ENCODE measurements around the gene TGFA.
A peak's percentile ranks its signal among the peaks of the same experiment; 100 is the strongest.

Gene TGFA

GRCh38 chr2:70553584-70554337 lies at the start of gene TGFA:
TSS of gene TGFA (minus strand) at chr2:70553826. CDS start at chr2:70553767, 59 bp downstream.
- peak; percentile 70 for DNase-seq

- no peak for DNase-seq
Measured at GRCh38 chr2:70603066-70603465, 49.4 kb upstream of the TGFA start.

DNA sequence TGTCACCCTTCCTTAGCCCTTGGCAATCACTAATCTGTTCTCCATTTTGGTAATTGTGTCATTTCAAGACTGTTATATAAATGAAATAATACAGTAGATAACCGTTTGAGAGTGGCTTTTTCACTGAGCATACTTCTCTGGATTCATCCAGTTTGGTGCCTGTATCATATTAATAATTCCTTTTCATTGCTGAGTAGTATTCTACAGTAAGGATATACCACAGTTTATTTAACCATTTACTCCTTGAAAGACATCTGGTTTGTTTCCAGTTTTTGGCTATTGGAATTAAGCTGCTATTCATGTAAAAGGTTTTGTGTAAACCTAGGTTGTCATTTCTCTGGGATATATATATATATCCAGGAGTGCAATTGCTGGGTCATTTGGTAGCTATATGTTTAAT lies 44.6 kb upstream of the TGFA start:
- no peak for DNase-seq

DNA sequence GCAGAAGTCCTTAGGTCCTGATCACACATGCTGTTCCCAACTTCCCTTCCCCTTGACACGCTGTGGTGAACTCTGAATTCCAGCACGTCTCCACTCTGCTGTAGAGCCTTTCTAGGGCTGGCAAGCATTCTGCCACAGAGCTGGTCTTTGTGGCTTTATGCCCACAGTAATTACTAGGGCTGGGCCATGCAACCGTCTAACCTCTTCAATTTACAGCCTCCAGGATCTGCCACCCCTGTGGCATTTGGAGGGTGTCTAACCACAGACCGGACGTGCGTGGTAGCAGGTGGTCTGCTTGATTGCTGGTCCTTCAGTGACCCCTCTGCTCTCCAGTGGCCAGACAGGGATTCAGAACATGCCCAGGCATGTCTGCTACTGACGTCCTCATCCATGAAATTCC lies 43.1 kb upstream of the TGFA start:
- no peak for DNase-seq

DNA sequence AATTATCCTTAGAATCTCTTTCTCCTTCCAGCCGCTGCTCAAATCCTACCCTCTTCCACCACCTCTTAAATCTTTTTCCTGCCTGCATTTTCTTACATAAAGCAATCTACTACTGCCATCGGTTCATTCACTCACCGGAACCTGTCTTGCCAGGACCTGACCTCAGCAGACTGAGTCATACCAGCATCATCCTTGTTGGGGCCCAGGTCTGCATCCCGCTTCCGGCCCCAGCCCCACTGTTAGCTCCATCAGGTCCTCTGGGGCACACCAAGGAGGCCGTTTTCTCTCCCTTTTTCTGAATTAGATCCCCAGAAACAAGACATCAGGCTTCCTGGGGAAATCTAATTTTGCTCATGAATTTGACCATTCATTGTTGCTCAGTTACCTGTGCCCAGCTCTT lies 42.7 kb upstream of the TGFA start:
- DNase-seq: no peak

DNA sequence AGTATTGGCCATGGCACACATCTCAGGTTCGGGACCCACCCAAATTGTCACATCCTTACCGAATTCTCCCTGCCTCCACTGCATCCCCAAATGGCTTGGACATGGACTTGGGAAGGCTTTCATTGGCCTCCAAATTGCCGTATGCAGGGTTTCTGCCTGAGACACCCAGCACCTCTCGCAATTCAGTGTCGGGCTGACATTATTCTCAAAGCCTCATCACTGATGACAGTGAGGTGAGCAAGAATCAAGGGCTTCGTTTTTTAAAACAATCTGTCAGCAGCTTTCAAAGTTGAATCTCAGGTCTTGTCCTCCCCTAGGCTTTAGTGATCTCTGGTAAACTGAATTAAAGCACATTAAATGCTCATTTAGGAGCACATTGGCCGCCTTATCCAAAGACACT lies 29.5 kb upstream of the TGFA start:
- DNase-seq: no peak

GRCh38 chr2:70580352-70580751 lies 26.7 kb upstream of the TGFA start:
- no peak for DNase-seq

- no peak for DNase-seq
Measured at GRCh38 chr2:70574618-70575017, 21.0 kb upstream of the TGFA start.

DNA sequence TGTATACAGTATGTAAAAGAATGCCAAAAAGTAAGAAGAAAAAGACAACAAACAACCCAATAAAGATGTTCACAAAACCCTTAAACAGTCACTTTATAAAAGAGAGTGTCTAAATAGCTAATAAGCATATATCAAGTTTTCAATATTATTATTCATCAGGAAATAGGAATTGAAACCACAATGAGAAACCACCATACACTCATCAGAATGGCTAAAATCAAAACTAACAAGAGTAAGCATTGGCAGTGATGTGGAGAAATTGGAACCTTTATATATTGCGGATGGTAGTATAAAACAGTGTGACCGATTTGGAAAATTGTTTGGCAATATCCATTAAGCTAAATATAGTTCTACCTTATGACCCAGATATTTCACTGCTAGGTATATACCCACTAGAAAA lies 20.5 kb upstream of the TGFA start:
- DNase-seq: no peak

- DNase-seq: no peak
Measured at GRCh38 chr2:70570041-70570661, 16.5 kb upstream of the TGFA start.

DNA sequence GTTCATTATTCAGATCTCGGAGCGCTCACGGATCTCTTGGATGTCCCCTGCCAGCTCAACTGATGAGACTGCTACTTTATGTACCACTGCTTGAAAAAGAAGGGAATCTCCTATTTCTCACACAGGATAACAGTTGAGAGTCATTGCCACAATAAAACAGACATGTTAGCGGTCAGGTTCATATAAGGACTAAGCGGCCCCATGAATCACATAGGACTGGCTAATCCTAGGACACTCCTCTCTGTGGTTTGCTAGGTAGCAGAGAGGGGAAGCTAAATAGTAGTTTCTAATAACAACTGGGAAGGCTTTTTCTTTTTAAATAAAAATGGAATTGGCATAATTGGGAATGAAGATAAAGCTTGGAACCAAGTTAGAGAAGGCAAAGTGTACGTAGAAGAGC lies 15.9 kb upstream of the TGFA start:
- DNase-seq: no peak

DNA sequence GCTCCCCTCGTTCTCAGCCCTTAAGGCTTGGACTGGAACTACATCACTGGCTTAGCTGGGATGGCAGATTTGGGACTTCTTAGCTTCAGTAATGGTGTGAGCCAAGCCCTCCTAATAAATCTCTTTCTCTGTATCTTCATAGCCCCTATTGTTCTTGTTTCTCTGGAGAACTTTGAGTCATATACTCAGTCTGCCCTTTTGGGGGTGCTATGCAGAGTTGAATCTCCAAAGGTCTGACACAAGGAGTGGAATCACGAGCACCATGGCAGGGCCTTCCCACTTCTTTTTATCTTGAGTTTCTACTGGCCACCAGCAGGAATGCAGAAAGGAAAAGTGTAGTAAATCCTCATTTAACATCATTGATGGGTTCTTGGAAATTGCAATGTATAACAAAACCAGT lies 13.3 kb upstream of the TGFA start:
- DNase-seq: no peak

DNA sequence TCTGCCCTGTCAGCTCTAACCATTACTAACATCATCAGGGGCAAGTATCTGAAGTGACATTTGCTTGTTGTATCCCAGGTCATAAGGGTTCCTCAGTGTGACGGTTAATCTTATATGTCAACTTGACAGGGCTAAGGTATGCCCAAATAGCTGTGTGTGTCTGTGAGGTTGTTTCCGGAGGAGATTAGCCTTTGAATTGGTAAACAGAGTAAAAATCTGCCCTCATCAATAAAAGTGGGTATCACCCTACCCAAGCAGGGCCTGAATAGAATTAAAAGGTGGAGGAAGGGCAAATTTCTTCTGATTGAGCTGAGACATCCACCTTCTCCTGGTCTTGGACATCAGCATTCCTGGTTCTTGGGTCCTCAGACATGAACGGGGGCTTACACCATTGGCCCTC lies 12.8 kb upstream of the TGFA start:
- DNase-seq: no peak

GRCh38 chr2:70565039-70565731 lies 11.6 kb upstream of the TGFA start:
- no peak for DNase-seq

DNA sequence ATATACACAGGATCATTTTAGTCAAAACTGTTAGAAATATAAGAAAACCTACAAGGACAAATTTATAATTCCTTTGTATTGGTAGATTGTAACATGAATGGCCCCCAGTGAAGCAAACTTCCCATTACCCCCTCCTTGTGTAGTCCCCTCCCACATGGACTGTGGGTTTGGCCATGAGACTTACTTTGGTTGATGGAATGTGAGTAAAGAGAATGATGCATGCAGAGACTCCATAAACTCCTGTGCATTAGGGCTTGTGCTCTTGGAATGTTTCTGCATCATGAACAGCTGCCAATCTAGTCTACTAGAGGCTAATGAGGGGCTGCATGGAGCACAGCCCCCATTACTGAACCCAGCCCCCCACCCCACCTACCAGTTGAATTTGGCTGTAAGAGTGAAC lies 8.3 kb upstream of the TGFA start:
- no peak for DNase-seq

- no peak for DNase-seq
Measured at GRCh38 chr2:70560442-70560841, 6.8 kb upstream of the TGFA start.

DNA sequence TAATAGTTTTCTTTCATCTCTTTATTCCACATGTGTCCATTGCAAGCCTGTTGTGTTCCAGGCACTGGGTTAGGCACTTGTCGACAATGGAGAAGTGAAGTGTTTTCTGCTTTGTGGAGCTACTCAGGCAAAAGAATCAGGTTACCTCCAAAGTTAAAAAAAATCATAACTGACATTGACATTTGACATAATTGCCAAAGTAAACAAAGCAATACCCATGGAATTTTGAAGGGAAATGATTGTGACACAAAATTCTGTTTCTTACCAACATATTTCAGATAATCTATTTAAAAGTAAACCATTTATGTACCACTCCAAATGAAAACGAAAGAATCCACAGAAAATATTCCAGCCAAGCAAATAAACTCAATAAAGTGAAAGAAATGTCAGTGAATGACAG lies 6.4 kb upstream of the TGFA start:
- DNase-seq: no peak

DNA sequence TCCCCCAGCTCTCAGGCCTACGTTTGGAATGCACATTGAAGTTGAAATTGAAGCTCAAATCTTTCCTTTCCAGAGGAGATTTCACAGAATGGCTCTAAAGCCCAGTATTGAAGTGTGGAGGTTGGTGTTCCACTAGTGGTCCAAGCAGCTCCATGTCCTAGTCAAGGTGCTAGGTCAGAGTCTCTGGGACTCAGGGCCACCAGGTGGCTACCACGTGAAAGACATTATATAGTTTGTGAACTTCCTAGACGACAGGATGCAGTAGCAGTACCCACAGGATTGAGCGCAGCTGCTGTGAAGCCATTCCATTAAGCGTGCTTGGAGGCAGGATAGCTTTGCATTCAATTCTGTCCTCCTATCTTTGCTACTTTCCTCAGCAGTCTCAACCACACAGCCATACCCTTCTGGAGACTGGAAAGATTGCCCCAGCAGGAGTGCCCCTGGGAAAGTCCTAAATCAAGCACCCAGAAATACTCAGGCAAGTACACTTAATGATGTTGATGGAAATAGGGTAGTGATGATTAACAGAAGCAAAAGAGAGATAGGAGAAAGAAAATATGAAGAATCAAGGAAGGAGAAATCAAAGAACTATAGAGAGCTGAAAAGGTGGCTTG lies 4.7 kb upstream of the TGFA start:
- DNase-seq: no peak

GRCh38 chr2:70557171-70557838 lies 3.7 kb upstream of the TGFA start:
- peak; percentile 67 for DNase-seq

DNA sequence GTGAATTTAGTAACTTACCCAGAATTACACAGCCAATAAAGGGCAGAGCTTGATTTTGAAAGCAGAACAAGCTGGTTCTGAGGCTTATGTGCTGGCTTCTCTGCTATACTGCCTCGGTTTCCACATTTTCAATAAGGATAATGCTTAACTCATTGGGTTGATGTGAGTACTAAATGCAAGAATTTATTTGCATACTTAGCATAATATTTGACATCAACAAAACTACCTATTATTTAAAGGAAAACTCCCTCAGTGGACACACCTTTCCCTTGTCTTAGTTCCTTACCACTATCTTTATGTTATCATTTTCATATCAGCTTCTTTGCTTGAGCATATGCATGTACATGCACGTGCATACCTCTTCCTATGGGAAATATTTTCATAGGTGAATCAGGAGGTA lies 3.0 kb upstream of the TGFA start:
- no peak for DNase-seq

- DNase-seq: no peak
Measured at GRCh38 chr2:70554338-70554892, 789 bp upstream of the TGFA start.

DNA sequence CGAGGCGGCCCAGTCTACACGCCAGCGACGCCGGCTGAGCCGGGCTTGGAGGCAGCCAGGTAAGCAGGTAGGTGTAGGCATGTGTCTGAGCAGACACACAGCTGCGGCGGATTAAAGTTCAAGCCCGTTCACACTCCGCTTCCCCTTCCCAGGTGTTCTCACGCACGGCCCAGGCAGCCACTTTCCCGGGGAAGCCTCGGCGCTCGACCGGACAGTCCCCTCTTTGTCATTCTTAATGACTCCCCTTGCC lies 367 bp downstream of the TGFA start:
- peak; percentile 52 for DNase-seq

Measured in NCI-H69 (cell line).